Endothelial cell of umbilical vein (primary cell): ENCODE results near the gene RSF1. TPM values are rescaled to one million over a fixed set of nuclear protein-coding genes. Genes with fewer than 3 reads are reported as not detected.
A peak's percentile ranks its signal among the peaks of the same experiment; 100 is the strongest.

ENCODE experiments used
- BruUV-seq: library from RNA; stranded (reverse); fragments of 400-500 nt; replicated peaks from 2 replicates; lab custom pipeline; 2021; lab: Mats Ljungman, UMichigan
- CTCF ChIA-PET: fragments of 300-600, 350-600 bp; sonication (Branson Sonifier 250); formaldehyde crosslinking; loops from one replicate; lab custom pipeline; 2021; ENCODE audit warnings: antibody characterized with exemption, inconsistent platforms; lab: Charles Lee
- POLR2A ChIA-PET: fragments of 300-600, 350-600 bp; sonication (Branson Sonifier 250); formaldehyde crosslinking; loops from one replicate; lab custom pipeline; 2021; ENCODE audit warnings: antibody characterized with exemption, inconsistent platforms; lab: Charles Lee
- DNase-seq: peaks from one replicate; pipeline ENCODE4 v3.0.0-alpha.2; 2011; ENCODE audit warnings: low read depth, low spot score
- FAIRE-seq: peaks from 2 replicates; lab custom pipeline; 2011; peaks lifted over from hg19 to GRCh38; lab: Jason Lieb, UNC
- H2AFZ ChIP-seq: 2 replicates; pipeline ENCODE4 v1.6.0; 2012; ENCODE audit warnings: low read depth, low read length, control low read depth, inconsistent platforms
- H3K27ac ChIP-seq: 2 replicates; pipeline ENCODE4 v1.5.1; 2011; ENCODE audit warnings: low read depth, mild to moderate bottlenecking, control low read depth, low read length, moderate library complexity; ENCODE audit not compliant: insufficient read depth
- H3K27me3 ChIP-seq, 2 experiments: 2 replicates each; pipeline versions ENCODE4 v1.6.0 to v1.6.1; 2011; ENCODE audit warnings: low read length in 2 of 2, mixed read lengths in 1 of 2; ENCODE audit not compliant: control insufficient read depth in 2 of 2, insufficient read depth in 2 of 2
- H3K36me3 ChIP-seq, 2 experiments: 2 replicates in 1 of 2; 3 replicates in 1 of 2; pipeline ENCODE4 v1.5.1; 2011; ENCODE audit warnings: low read length in 2 of 2, mild to moderate bottlenecking in 1 of 2, moderate library complexity in 1 of 2; ENCODE audit not compliant: control insufficient read depth in 2 of 2, insufficient read depth in 2 of 2; ENCODE audit errors: extremely low read depth in 1 of 2
- H3K4me1 ChIP-seq: 3 replicates; pipeline ENCODE4 v1.5.1; 2011; ENCODE audit warnings: mild to moderate bottlenecking, low read length; ENCODE audit not compliant: control insufficient read depth, insufficient read depth; ENCODE audit errors: extremely low read depth
- H3K4me2 ChIP-seq: 2 replicates; pipeline ENCODE4 v1.6.1; 2011; ENCODE audit warnings: low read length, control low read depth, mixed read lengths; ENCODE audit not compliant: insufficient read depth
- H3K4me3 ChIP-seq, 3 experiments: fragments of 200-600 bp in 1 of 3; sonication (generic), shearing (Covaris generic) in 1 of 3; replicated peaks in 1 of 3; 2 replicates each; pipeline ENCODE4 v1.5.1; 2011 to 2016; ENCODE audit warnings: control low read depth in 3 of 3, low read length in 3 of 3, mild to moderate bottlenecking in 2 of 3, inconsistent platforms in 1 of 3, low read depth in 1 of 3, moderate library complexity in 1 of 3; ENCODE audit not compliant: insufficient read depth in 1 of 3
- H3K79me2 ChIP-seq: 2 replicates; pipeline ENCODE4 v1.6.0; 2012; ENCODE audit warnings: low read length, inconsistent platforms; ENCODE audit not compliant: control insufficient read depth, insufficient read depth
- H3K9ac ChIP-seq: replicated peaks from 2 replicates; pipeline ENCODE3; 2011; ENCODE audit warnings: low read length, control low read depth; ENCODE audit not compliant: insufficient read depth; ENCODE audit errors: extremely low read depth
- H3K9me1 ChIP-seq: replicated peaks from 3 replicates; pipeline ENCODE4 v1.6.0; 2011; ENCODE audit warnings: mild to moderate bottlenecking, low read length; ENCODE audit not compliant: control insufficient read depth, insufficient read depth; ENCODE audit errors: extremely low read depth
- H3K9me3 ChIP-seq: replicated peaks from 2 replicates; pipeline ENCODE4 v1.5.1; 2012; ENCODE audit warnings: low read length, inconsistent platforms; ENCODE audit not compliant: control insufficient read depth, insufficient read depth
- H4K20me1 ChIP-seq: replicated peaks from 2 replicates; pipeline ENCODE3; 2011; ENCODE audit warnings: mild to moderate bottlenecking, low read length; ENCODE audit not compliant: control insufficient read depth, insufficient read depth; ENCODE audit errors: extremely low read depth
- EZH2 ChIP-seq: IDR thresholded peaks from 2 replicates; pipeline ENCODE4 v1.6.1; 2012; ENCODE audit warnings: borderline replicate concordance, low read depth, mild to moderate bottlenecking, moderate library complexity, low read length, inconsistent platforms; ENCODE audit not compliant: severe bottlenecking
- FOS ChIP-seq: IDR thresholded peaks from 2 replicates; pipeline ENCODE4 v1.6.1; 2011; ENCODE audit warnings: mild to moderate bottlenecking, low read length, moderate library complexity, borderline replicate concordance; ENCODE audit not compliant: insufficient read depth
- GATA2 ChIP-seq: IDR thresholded peaks from 2 replicates; pipeline ENCODE4 v1.7.0; 2011; ENCODE audit warnings: low read depth, mild to moderate bottlenecking, moderate library complexity, mixed read lengths, low read length; ENCODE audit not compliant: insufficient read length, insufficient read depth
- JUN ChIP-seq: IDR thresholded peaks from 2 replicates; pipeline ENCODE4 v1.6.1; 2011; ENCODE audit warnings: borderline replicate concordance, low read depth; ENCODE audit not compliant: insufficient read length, insufficient read depth
- MYC ChIP-seq: IDR thresholded peaks from one replicate; pipeline ENCODE4 v1.6.1; 2011; ENCODE audit warnings: mild to moderate bottlenecking, low read depth, low read length
- POLR2A ChIP-seq: IDR thresholded peaks from 2 replicates; pipeline ENCODE4 v1.6.1; 2012; ENCODE audit warnings: low read depth, mild to moderate bottlenecking, control low read depth, low read length
- POLR2AphosphoS5 ChIP-seq: IDR thresholded peaks from 2 replicates; pipeline ENCODE4 v1.6.1; 2012; ENCODE audit warnings: low read depth, mild to moderate bottlenecking, control low read depth, low read length, moderate library complexity; ENCODE audit not compliant: insufficient read depth
- dilution Hi-C: fragments of 300-500 bp; cut with MboI; formaldehyde crosslinking; loops from one replicate; pipeline ENCODE4 v1.15.0; 2019; ENCODE audit warnings: low sequenced_read_pairs; ENCODE audit not compliant: extremely low pct_ligation_motif_present
- intact Hi-C: fragments of 100-400 bp; cut with micrococcal nuclease; formaldehyde crosslinking; loops from one replicate; pipeline ENCODE4 v1.10.0; 2022
- polyA plus RNA-seq, 4 experiments: library from polyadenylated mRNA; depleted of rRNA in 3 of 4; stranded (reverse) in 3 of 4; unstranded in 1 of 4; fragments of >200 nt; gene quantifications; 2 replicates each; pipeline versions ENCODE4 v1.2.1 to v1.2.3, GENCODE V29; 2011 to 2012; ENCODE audit warnings: missing spikeins in 1 of 4
- total RNA-seq: library from RNA; stranded (reverse); gene quantifications from 2 replicates; pipeline ENCODE4 v1.2.3, GENCODE V29; 2021
- TF ChIP-seq, protein P1 (sequence below): IDR thresholded peaks from 2 replicates; pipeline ENCODE4 v1.6.1; 2011; ENCODE audit not compliant: insufficient read depth, insufficient read length
- TF ChIP-seq, protein P2 (sequence below), 2 donors: IDR thresholded peaks; 1 replicate in 1 of 2; 2 replicates in 1 of 2; pipeline ENCODE4 v1.5.1; 2011; ENCODE audit warnings: low read length in 2 of 2, mild to moderate bottlenecking in 2 of 2, moderate library complexity in 2 of 2, control low read depth in 1 of 2, inconsistent platforms in 1 of 2, low read depth in 1 of 2; ENCODE audit not compliant: insufficient read depth in 1 of 2; ENCODE audit errors: extremely low read depth in 1 of 2

The RSF1 gene
- total and polyA plus RNA-seq, 2 donors (not counting 3 experiments of a cell fraction or from before 2014, with no cell fraction given) = 10.0 to 55.1 TPM

DNA sequence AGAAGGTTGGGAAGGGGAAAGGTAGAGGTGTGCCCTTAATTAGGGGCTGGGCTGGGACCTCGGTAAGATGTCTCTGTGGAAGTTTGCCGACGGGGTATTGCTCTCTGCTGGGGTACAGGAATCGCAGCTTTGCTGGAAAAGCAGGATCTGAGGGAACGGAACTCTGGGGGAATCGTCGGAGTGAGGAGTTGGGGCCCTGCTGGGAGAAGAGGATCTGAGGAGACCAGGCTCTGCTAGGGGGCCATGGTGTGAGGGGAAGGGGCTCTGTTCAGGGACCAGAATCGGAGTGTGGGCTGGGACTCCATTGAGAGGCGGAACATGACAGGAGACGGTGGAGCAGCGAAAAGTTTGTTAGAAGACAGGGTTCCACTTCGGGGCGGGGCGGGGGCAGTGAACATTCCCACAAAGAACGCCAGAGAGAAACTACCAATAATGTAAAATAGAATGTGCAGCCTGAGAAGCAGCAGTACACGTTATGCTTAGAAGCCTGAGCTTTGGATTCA is 878 bp upstream of the RSF1 start:
- intact Hi-C loops (loop anchor here (1.0 to 5.0 kb wide), 6 partner anchors 21 to 739 kb away; partner anchors contain the start of genes GAB2 and INTS4), dilution Hi-C loops (no loop called here)
- FAIRE-seq = peak; percentile 53
- ChIA-PET POLR2A (interaction anchor here (0.6 to 1.0 kb wide), 2 partner anchors 173 to 224 kb away, joined by 3 to 4 read pairs; no protein-coding TSS in a partner anchor), CTCF (interaction anchor here (0.6 to 1.0 kb wide), 4 partner anchors 45 to 224 kb away, joined by 3 to 7 read pairs (median 4); partner anchors contain the start of gene INTS4)
- Histone ChIP-seq H3K36me3 (peaks cover 0 to 2% of the 10 kb centered on the region in 2 experiments), H3K9me3 (no peaks in the 10 kb centered on the region), H3K9ac (peak overlapping the region; percentile 66), H3K4me3 (peak overlapping the region; percentile 69 to 96 (median 88)), H3K79me2 (peaks cover 46% of the 10 kb centered on the region), H3K9me1 (no peaks in the 10 kb centered on the region), H3K4me1 (peaks cover 13% of the 10 kb centered on the region), H3K27me3 (no peaks in the 10 kb centered on the region), H3K4me2 (peak overlapping the region; percentile 89), H4K20me1 (peaks cover 13% of the 10 kb centered on the region), H3K27ac (no peak overlapping the region), H2AFZ (peak overlapping the region; percentile 49)
- TF ChIP-seq JUN (no peak), POLR2AphosphoS5 (no peak), POLR2A (no peak), GATA2 (no peak), MYC (no peak), FOS (no peak), EZH2 (no peak)
- TF ChIP-seq, protein P1, sequence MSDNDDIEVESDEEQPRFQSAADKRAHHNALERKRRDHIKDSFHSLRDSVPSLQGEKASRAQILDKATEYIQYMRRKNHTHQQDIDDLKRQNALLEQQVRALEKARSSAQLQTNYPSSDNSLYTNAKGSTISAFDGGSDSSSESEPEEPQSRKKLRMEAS = no peak
- TF ChIP-seq, protein P2, sequence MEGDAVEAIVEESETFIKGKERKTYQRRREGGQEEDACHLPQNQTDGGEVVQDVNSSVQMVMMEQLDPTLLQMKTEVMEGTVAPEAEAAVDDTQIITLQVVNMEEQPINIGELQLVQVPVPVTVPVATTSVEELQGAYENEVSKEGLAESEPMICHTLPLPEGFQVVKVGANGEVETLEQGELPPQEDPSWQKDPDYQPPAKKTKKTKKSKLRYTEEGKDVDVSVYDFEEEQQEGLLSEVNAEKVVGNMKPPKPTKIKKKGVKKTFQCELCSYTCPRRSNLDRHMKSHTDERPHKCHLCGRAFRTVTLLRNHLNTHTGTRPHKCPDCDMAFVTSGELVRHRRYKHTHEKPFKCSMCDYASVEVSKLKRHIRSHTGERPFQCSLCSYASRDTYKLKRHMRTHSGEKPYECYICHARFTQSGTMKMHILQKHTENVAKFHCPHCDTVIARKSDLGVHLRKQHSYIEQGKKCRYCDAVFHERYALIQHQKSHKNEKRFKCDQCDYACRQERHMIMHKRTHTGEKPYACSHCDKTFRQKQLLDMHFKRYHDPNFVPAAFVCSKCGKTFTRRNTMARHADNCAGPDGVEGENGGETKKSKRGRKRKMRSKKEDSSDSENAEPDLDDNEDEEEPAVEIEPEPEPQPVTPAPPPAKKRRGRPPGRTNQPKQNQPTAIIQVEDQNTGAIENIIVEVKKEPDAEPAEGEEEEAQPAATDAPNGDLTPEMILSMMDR (IDR thresholded peaks at IDR 0.05; ENCODE audit: extremely low read depth in 1 of 2, insufficient read depth in 1 of 2, low read depth in 1 of 2, low read length in 2 of 2) = no peak
- peak; percentile 57 for DNase-seq
- no TSS peak for BruUV-seq
